WTC11 (cell line): ENCODE results near the gene TNK1. TPM values are rescaled to one million over a fixed set of nuclear protein-coding genes. Genes with fewer than 3 reads are reported as not detected.

Experiments used
- ATAC-seq: fragments of 200-7000 bp; cut with Tn5 transposase; 2 replicates; pipeline ENCODE4 v1.10.0; 2021; ENCODE audit warnings: mild to moderate bottlenecking, moderate library complexity
- CTCF ChIA-PET: fragments of 300-600 bp; sonication (Branson Sonifier 250); formaldehyde crosslinking; loops from one replicate; lab custom pipeline; 2021; ENCODE audit warnings: antibody characterized with exemption; lab: Charles Lee
- POLR2A ChIA-PET: fragments of 350-600 bp; sonication (Branson Sonifier 250); formaldehyde crosslinking; loops from one replicate; lab custom pipeline; 2021; ENCODE audit warnings: antibody characterized with exemption; lab: Charles Lee
- DNase-seq: peaks from one replicate; pipeline ENCODE4 v3.0.0; 2021; ENCODE audit warnings: low spot score
- H3K27ac Mint-ChIP-seq: 2 replicates; pipeline ENCODE4 v1.8.0; 2021; ENCODE audit warnings: mixed read lengths
- H3K27me3 Mint-ChIP-seq: 2 replicates; pipeline ENCODE4 v1.8.0; 2021; ENCODE audit warnings: low read depth, mild to moderate bottlenecking, moderate library complexity, mixed read lengths
- H3K36me3 Mint-ChIP-seq: 2 replicates; pipeline ENCODE4 v1.8.0; 2021; ENCODE audit warnings: mixed read lengths
- H3K4me1 Mint-ChIP-seq: 2 replicates; pipeline ENCODE4 v1.8.0; 2022; ENCODE audit warnings: mixed read lengths
- H3K4me3 Mint-ChIP-seq: 2 replicates; pipeline ENCODE4 v1.8.0; 2021; ENCODE audit warnings: mild to moderate bottlenecking, moderate library complexity, mixed read lengths
- H3K9me3 Mint-ChIP-seq: 2 replicates; pipeline ENCODE4 v1.8.0; 2021; ENCODE audit warnings: mixed read lengths
- ESRRA ChIP-seq: sonication (generic); formaldehyde crosslinking; IDR thresholded peaks from 2 replicates; pipeline ENCODE4 v1.8.1; 2022; ENCODE audit warnings: mild to moderate bottlenecking, missing genetic modification reagents, borderline replicate concordance
- ETV6 ChIP-seq: sonication (generic); formaldehyde crosslinking; IDR thresholded peaks from 2 replicates; pipeline ENCODE4 v1.8.1; 2022; ENCODE audit warnings: mild to moderate bottlenecking, missing genetic modification reagents
- FOXJ3 ChIP-seq: sonication (generic); formaldehyde crosslinking; IDR thresholded peaks from 2 replicates; pipeline ENCODE4 v1.9.0; 2021; ENCODE audit warnings: missing genetic modification reagents, mild to moderate bottlenecking, borderline replicate concordance
- GRHL2 ChIP-seq: fragments of 250-450 bp; sonication (Bioruptor Pico); IDR thresholded peaks from 2 replicates; pipeline ENCODE4 v1.8.0; 2022; ENCODE audit warnings: mild to moderate bottlenecking, moderate library complexity; ENCODE audit not compliant: insufficient replicate concordance, severe bottlenecking
- GTF2I ChIP-seq: fragments of 250-450 bp; sonication (Bioruptor Pico); conservative IDR thresholded peaks from 2 replicates; pipeline ENCODE4 v1.4.0; 2021; ENCODE audit warnings: mild to moderate bottlenecking
- HMGA2 ChIP-seq: fragments of 250-450 bp; sonication (Bioruptor Pico); IDR thresholded peaks from 2 replicates; pipeline ENCODE4 v1.4.0; 2021; ENCODE audit warnings: mild to moderate bottlenecking, moderate library complexity
- HMGXB4 ChIP-seq: sonication (generic); formaldehyde crosslinking; IDR thresholded peaks from 2 replicates; pipeline ENCODE4 v1.8.1; 2023; ENCODE audit warnings: mild to moderate bottlenecking, moderate library complexity, missing genetic modification reagents
- IRF2 ChIP-seq: sonication (generic); formaldehyde crosslinking; IDR thresholded peaks from 2 replicates; pipeline ENCODE4 v1.8.0; 2022; ENCODE audit warnings: low read depth, missing genetic modification reagents, borderline replicate concordance
- JAZF1 ChIP-seq: fragments of 250-450 bp; sonication (Bioruptor Pico); IDR thresholded peaks from 2 replicates; pipeline ENCODE4 v1.9.0; 2021; ENCODE audit warnings: moderate library complexity, mild to moderate bottlenecking, inconsistent platforms
- MAX ChIP-seq: sonication (generic); formaldehyde crosslinking; IDR thresholded peaks from 2 replicates; pipeline ENCODE4 v1.8.0; 2022; ENCODE audit warnings: mild to moderate bottlenecking, missing genetic modification reagents
- NR1H2 ChIP-seq: sonication (generic); formaldehyde crosslinking; IDR thresholded peaks from 2 replicates; pipeline ENCODE4 v1.9.0; 2021; ENCODE audit warnings: mild to moderate bottlenecking, moderate library complexity, missing genetic modification reagents
- TEAD1 ChIP-seq: sonication (generic); formaldehyde crosslinking; IDR thresholded peaks from 2 replicates; pipeline ENCODE4 v1.8.0; 2022; ENCODE audit warnings: mild to moderate bottlenecking, missing genetic modification reagents
- USF1 ChIP-seq: sonication (generic); formaldehyde crosslinking; IDR thresholded peaks from 2 replicates; pipeline ENCODE4 v1.8.0; 2022; ENCODE audit warnings: mild to moderate bottlenecking, missing genetic modification reagents
- ZBTB21 ChIP-seq: sonication (generic); formaldehyde crosslinking; IDR thresholded peaks from 2 replicates; pipeline ENCODE4 v1.8.1; 2023; ENCODE audit warnings: mild to moderate bottlenecking, missing genetic modification reagents, borderline replicate concordance
- ZMAT4 ChIP-seq: fragments of 250-450 bp; sonication (Bioruptor Pico); IDR thresholded peaks from 2 replicates; pipeline ENCODE4 v1.9.0; 2021; ENCODE audit warnings: mild to moderate bottlenecking
- ZNF121 ChIP-seq: sonication (generic); formaldehyde crosslinking; IDR thresholded peaks from 2 replicates; pipeline ENCODE4 v1.8.0; 2023; ENCODE audit warnings: missing genetic modification reagents
- ZNF396 ChIP-seq: fragments of 250-450 bp; sonication (Bioruptor Pico); IDR thresholded peaks from 2 replicates; pipeline ENCODE4 v1.8.0; 2021; ENCODE audit warnings: mild to moderate bottlenecking, moderate library complexity, borderline replicate concordance
- ZNF423 ChIP-seq: fragments of 250-450 bp; sonication (Bioruptor Pico); IDR thresholded peaks from 2 replicates; pipeline ENCODE4 v2.1.2; 2022; ENCODE audit warnings: mild to moderate bottlenecking, moderate library complexity
- total RNA-seq: library from RNA; stranded (reverse); gene quantifications from 3 replicates; pipeline ENCODE4 v1.2.3, GENCODE V29; 2021
- TF ChIP-seq, protein P1 (sequence below): fragments of 200-600 bp; IDR thresholded peaks from 2 replicates; pipeline ENCODE4 v1.8.0; 2022; ENCODE audit warnings: antibody characterized with exemption
- TF ChIP-seq, protein P2 (sequence below): fragments of 250-450 bp; sonication (Bioruptor Pico); conservative IDR thresholded peaks from 2 replicates; pipeline ENCODE4 v1.9.0; 2021; ENCODE audit warnings: mild to moderate bottlenecking
- TF ChIP-seq, protein P3 (sequence below): sonication (generic); formaldehyde crosslinking; IDR thresholded peaks from 2 replicates; pipeline ENCODE4 v1.8.0; 2023; ENCODE audit warnings: missing genetic modification reagents

TNK1 gene
- total RNA-seq, 1 experiment from 2014 or later, result 9.3 TPM

GRCh38 chr17:7388856-7389255, 8.0 kb downstream of the TNK1 start:
- Mint-ChIP-seq H3K4me1 (peaks cover 10% of the 10 kb centered on the region), H3K9me3 (no peaks in the 10 kb centered on the region), H3K36me3 (peaks cover 20% of the 10 kb centered on the region), H3K27ac (no peak overlapping the region), H3K27me3 (no peaks in the 10 kb centered on the region), H3K4me3 (no peak overlapping the region)
- TF ChIP-seq IRF2 (CRISPR knock-in tag) (no peak), HMGA2 (CRISPR knock-in tag) (no peak), ZBTB21 (no peak), JAZF1 (CRISPR knock-in tag) (no peak)
- ChIA-PET POLR2A (no interaction called here), CTCF (no interaction called here)
- DNase-seq (no peak), ATAC-seq (no peak)

DNA sequence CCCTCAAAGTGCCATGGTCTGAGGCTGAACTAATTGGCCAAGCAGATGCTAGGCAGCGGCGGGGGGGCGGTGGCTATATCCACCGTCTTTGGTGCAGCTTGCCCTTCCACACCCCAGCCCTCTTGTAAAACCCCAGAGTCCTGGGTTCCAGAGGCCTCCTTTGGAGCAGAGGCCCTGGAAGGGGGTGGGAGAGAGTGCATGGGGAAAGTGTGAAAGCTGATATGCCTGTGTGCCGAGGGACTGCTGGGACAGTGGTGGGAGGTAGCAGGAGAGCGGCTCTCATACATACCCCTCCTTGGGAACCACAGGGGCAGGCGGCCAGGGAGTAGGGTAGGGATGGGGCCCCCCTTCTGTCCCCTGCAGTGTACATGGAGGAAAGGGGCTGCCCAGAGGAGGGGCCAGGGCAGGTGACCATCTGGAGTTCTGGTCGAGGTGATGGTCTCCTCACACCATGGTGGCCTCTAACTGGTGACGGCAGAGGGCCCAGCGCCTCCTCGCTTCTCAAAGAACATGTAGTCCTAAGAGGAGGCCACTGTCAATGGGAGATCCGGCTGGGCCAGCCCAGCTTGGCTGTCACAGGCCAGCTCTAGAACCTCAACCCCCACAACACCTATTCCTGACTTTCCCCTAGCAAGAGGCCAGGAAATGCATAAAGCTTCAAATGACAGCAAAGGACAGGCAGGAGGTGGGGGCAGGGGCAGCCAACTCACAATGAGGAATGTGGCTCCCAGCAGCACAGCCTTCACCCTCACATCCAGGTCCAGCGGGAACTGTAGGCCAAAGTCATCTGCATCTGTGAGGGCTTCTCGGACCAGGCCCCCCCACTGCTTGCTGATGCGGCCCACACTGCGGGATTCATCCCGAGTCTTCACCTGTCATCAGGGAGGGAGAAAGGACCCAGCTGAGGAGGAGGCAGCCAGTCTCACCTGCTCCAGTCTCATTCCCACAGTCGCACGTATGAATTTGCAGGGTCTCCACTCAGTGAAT, 9.3 kb downstream of the TNK1 start:
- H3K9me3 Mint-ChIP-seq, result no peaks in the 10 kb centered on the region
- no peak for ATAC-seq
- H3K4me1 Mint-ChIP-seq, result peaks cover 11% of the 10 kb centered on the region
- POLR2A ChIA-PET, result no interaction called here
- no peaks in the 10 kb centered on the region; the same call in 1 of the 2 replicates for H3K27me3 Mint-ChIP-seq
- H3K27ac Mint-ChIP-seq, result no peak overlapping the region
- H3K36me3 Mint-ChIP-seq, result peaks cover 20% of the 10 kb centered on the region
- TF ChIP-seq, protein P1, sequence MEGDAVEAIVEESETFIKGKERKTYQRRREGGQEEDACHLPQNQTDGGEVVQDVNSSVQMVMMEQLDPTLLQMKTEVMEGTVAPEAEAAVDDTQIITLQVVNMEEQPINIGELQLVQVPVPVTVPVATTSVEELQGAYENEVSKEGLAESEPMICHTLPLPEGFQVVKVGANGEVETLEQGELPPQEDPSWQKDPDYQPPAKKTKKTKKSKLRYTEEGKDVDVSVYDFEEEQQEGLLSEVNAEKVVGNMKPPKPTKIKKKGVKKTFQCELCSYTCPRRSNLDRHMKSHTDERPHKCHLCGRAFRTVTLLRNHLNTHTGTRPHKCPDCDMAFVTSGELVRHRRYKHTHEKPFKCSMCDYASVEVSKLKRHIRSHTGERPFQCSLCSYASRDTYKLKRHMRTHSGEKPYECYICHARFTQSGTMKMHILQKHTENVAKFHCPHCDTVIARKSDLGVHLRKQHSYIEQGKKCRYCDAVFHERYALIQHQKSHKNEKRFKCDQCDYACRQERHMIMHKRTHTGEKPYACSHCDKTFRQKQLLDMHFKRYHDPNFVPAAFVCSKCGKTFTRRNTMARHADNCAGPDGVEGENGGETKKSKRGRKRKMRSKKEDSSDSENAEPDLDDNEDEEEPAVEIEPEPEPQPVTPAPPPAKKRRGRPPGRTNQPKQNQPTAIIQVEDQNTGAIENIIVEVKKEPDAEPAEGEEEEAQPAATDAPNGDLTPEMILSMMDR, result no peak
- TF ChIP-seq GRHL2 (CRISPR knock-in tag) (no peak), TEAD1 (CRISPR knock-in tag) (no peak), ZNF121 (no peak), ZNF423 (CRISPR knock-in tag) (no peak), ZNF396 (CRISPR knock-in tag) (no peak), NR1H2 (CRISPR knock-in tag) (no peak), ESRRA (no peak), ETV6 (CRISPR knock-in tag) (no peak)
- TF ChIP-seq, protein P2, sequence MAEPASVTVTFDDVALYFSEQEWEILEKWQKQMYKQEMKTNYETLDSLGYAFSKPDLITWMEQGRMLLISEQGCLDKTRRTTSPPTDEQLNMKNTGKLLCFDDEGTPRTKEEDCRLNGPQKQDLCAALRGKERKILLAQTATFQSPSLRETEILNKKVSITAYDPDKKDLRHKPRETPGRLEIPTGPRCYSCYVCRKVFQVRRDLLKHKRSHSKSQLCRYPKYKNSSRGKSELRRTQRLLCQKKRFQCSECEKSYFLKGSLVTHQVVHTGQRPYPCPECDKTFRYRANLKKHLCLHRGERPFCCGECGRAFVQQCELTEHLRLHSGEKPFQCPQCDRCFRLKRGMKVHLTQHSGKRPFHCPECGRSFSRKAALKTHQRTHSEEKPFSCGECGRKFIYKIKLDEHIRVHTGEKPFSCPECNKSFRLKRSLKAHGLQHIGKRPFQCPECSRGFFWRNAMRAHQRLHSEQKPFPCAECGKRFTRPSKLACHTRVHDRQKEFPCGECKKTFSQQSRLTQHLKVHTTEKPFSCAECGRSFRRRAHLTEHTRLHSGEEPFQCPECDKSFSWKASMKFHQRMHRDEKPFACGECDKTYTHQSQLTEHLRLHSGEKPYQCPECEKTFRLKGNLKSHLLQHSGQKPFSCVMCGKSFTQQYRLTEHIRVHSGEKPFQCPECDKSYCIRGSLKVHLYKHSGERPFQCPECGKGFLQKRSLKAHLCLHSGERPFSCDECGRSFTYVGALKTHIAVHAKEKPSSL, result no peak
- TF ChIP-seq, protein P3, sequence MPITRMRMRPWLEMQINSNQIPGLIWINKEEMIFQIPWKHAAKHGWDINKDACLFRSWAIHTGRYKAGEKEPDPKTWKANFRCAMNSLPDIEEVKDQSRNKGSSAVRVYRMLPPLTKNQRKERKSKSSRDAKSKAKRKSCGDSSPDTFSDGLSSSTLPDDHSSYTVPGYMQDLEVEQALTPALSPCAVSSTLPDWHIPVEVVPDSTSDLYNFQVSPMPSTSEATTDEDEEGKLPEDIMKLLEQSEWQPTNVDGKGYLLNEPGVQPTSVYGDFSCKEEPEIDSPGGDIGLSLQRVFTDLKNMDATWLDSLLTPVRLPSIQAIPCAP, result no peak
- TF ChIP-seq, all 79 proteins: peak for 0
- DNase-seq, result no peak
- no peak overlapping the region for H3K4me3 Mint-ChIP-seq
- CTCF ChIA-PET, result no interaction called here

GRCh38 chr17:7391307-7391706, 10.4 kb downstream of the TNK1 start:
- DNase-seq (no peak), ATAC-seq (no peak)
- Mint-ChIP-seq H3K9me3 (no peaks in the 10 kb centered on the region), H3K4me3 (no peak overlapping the region), H3K4me1 (peaks cover 11% of the 10 kb centered on the region), H3K27ac (no peak overlapping the region), H3K36me3 (peaks cover 20% of the 10 kb centered on the region), H3K27me3 (no peaks in the 10 kb centered on the region; the same call in 1 of the 2 replicates)
- POLR2A ChIA-PET, result no interaction called here
- CTCF ChIA-PET, result no interaction called here
- TF ChIP-seq GTF2I, result no peak
- no peak for TF ChIP-seq USF1 (CRISPR knock-in tag)
- no peak for TF ChIP-seq HMGXB4 (CRISPR knock-in tag)
- TF ChIP-seq FOXJ3, result no peak
- TF ChIP-seq ZMAT4 (CRISPR knock-in tag), result no peak
- TF ChIP-seq MAX (CRISPR knock-in tag), result no peak
- no peak for TF ChIP-seq TEAD1 (CRISPR knock-in tag)
